Parathyroid adenoma (tissue), 2 donors: ENCODE data around the gene MYO5B.

Experiments used
- H2AFZ ChIP-seq: fragments of 300-600 bp; sonication (generic); one replicate; pipeline ENCODE4 v1.7.0; 2017; ENCODE audit warnings: antibody characterized with exemption, mild to moderate bottlenecking
- H3K27ac ChIP-seq: fragments of 300-600 bp; sonication (generic); one replicate; pipeline ENCODE4 v1.7.0; 2017
- H3K27me3 ChIP-seq: fragments of 300-600 bp; sonication (generic); one replicate; pipeline ENCODE4 v1.7.0; 2017; ENCODE audit warnings: low read length; ENCODE audit not compliant: control insufficient read depth, insufficient read depth
- H3K36me3 ChIP-seq: fragments of 300-600 bp; sonication (generic); one replicate; pipeline ENCODE4 v1.7.0; 2017; ENCODE audit warnings: low read length; ENCODE audit not compliant: control insufficient read depth, insufficient read depth
- H3K4me1 ChIP-seq: fragments of 300-600 bp; sonication (generic); one replicate; pipeline ENCODE4 v1.7.0; 2017; ENCODE audit warnings: control low read depth
- H3K4me2 ChIP-seq: fragments of 300-600 bp; sonication (generic); one replicate; pipeline ENCODE4 v1.7.0; 2017; ENCODE audit warnings: low read length
- H3K4me3 ChIP-seq: fragments of 300-600 bp; sonication (generic); one replicate; pipeline ENCODE4 v1.7.0; 2017; ENCODE audit warnings: low read depth, low read length
- H3K79me2 ChIP-seq: fragments of 300-600 bp; sonication (generic); one replicate; pipeline ENCODE4 v1.7.0; 2017; ENCODE audit warnings: control low read depth
- H3K9ac ChIP-seq: fragments of 300-600 bp; sonication (generic); one replicate; pipeline ENCODE4 v1.7.0; 2017; ENCODE audit warnings: mild to moderate bottlenecking
- H3K9me3 ChIP-seq: fragments of 300-600 bp; sonication (generic); one replicate; pipeline ENCODE4 v1.7.0; 2017; ENCODE audit warnings: low read length; ENCODE audit not compliant: control insufficient read depth
- CTCF ChIP-seq: fragments of 300-600 bp; sonication (generic); IDR thresholded peaks from one replicate; pipeline ENCODE4 v1.7.0; 2017; ENCODE audit warnings: antibody characterized with exemption, mild to moderate bottlenecking
- donor health status: primary hyperparathyroidism.

Gene MYO5B

DNA sequence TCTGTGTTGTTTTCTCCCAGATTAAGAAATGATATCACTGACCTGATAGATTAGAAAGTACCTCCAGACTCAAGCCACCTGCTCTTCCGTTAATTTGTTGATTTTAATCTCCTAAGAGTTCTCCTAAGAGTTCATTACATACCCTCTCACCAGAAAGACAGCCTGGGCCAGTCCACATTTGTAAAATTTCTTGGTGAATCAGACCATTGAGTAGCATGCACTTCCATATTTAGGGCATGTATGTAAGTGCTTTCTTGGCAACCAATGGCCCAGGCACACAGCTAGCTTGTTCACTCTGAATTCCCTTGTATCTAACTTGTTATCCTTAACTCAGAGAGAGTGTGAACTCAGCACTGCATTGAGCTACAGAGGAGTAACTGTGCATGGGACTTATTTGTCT, 223.5 kb downstream of the MYO5B start:
- Histone ChIP-seq H3K4me2 (no peak overlapping the region), H3K36me3 (no peaks in the 10 kb centered on the region), H3K4me3 (no peak overlapping the region), H2AFZ (no peak overlapping the region), H3K9me3 (no peaks in the 10 kb centered on the region), H3K9ac (no peak overlapping the region), H3K4me1 (peaks cover 3% of the 10 kb centered on the region), H3K79me2 (no peaks in the 10 kb centered on the region), H3K27me3 (no peaks in the 10 kb centered on the region), H3K27ac (no peak overlapping the region)
- no peak for TF ChIP-seq CTCF

DNA sequence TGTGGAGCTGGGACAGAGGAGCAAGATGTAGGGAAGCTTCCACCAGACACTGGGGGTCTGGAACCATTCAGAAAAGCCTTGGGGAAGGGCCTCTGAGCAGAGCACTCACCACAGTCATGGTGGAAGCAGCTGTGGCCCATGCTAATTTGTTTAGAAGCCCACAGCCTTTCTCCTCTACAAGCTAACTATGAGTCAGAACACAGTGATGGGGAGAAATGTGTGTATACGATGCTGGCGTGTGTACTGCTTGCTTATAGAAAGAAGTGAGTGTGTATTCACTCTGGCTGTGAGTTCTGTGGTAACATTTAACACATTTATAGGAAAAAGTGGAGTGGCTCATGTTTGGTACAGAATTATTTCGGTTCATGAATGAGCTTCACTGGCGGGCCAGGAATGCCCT, 224.6 kb downstream of the MYO5B start:
- Histone ChIP-seq H3K9ac (no peak overlapping the region), H3K27ac (no peak overlapping the region), H3K36me3 (no peaks in the 10 kb centered on the region), H3K4me2 (no peak overlapping the region), H3K9me3 (no peaks in the 10 kb centered on the region), H3K27me3 (no peaks in the 10 kb centered on the region), H2AFZ (no peak overlapping the region), H3K4me3 (no peak overlapping the region), H3K4me1 (no peaks in the 10 kb centered on the region), H3K79me2 (no peaks in the 10 kb centered on the region)
- TF ChIP-seq CTCF, result no peak

DNA sequence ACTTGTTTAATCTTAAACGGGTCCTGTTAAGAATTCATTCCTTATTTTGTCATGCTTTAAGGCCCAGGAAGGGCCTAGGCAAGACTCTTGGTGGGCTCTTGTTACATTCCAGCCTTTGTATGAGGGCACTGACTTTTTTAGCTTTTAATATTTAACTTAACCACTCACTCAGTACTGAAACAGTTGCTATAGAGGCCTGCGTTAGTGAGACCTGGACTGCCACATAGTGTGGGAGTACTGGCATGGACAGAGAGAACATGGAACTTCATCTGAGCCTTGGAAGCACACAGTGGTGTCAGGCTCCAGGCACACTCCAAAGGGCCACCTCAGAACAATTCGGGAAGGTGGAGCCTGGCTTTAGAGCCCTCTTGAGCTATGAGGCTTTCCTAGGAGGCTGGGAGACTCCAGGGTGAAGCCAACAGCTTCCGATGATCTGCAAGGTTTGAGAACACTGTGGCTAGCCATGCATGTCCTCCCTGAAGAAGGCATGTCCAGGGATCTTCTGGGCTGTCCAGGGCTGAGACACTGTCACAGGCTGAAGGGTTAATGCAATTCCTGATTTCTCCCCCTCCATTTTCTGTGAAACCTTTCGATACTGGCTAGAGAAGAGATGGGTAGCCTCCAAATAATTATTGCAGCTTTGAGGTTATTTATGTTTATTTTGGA, 226.2 kb downstream of the MYO5B start:
- no peak overlapping the region for H2AFZ ChIP-seq
- no peak for TF ChIP-seq CTCF
- H3K4me3 ChIP-seq, result no peak overlapping the region
- H3K27ac ChIP-seq, result no peak overlapping the region
- no peaks in the 10 kb centered on the region for H3K79me2 ChIP-seq
- H3K9me3 ChIP-seq, result no peaks in the 10 kb centered on the region
- no peak overlapping the region for H3K4me2 ChIP-seq
- H3K4me1 ChIP-seq, result no peaks in the 10 kb centered on the region
- H3K9ac ChIP-seq, result no peak overlapping the region
- H3K36me3 ChIP-seq, result no peaks in the 10 kb centered on the region
- no peaks in the 10 kb centered on the region for H3K27me3 ChIP-seq

- H3K27ac ChIP-seq, result no peak overlapping the region
These were observed 227.2 kb downstream of the MYO5B start for GRCh38 chr18:49967636-49968313.

More at GRCh38 chr18:49967636-49968313, 227.2 kb downstream of the MYO5B start:
- no peak overlapping the region for H3K4me2 ChIP-seq
- no peak overlapping the region for H3K4me3 ChIP-seq
- H3K36me3 ChIP-seq, result no peaks in the 10 kb centered on the region
- H3K27me3 ChIP-seq, result no peaks in the 10 kb centered on the region
- H3K4me1 ChIP-seq, result no peaks in the 10 kb centered on the region
- H3K9me3 ChIP-seq, result no peaks in the 10 kb centered on the region
- TF ChIP-seq CTCF, result no peak
- H2AFZ ChIP-seq, result no peak overlapping the region
- H3K79me2 ChIP-seq, result no peaks in the 10 kb centered on the region
- H3K9ac ChIP-seq, result no peak overlapping the region
